HL-60 (cell line): ENCODE data around the gene VPS25.
A peak's percentile ranks its signal among the peaks of the same experiment; 100 is the strongest.

Experiments used
- DNase-seq, 2 experiments: peaks; one replicate each; pipeline ENCODE4 v3.0.0-alpha.2; 2010 to 2020; ENCODE audit warnings: low read depth in 1 of 2, low spot score in 1 of 2
- H3K27ac ChIP-seq: fragments of 250-450 bp; sonication (Bioruptor Pico); replicated peaks from 2 replicates; pipeline ENCODE4 v1.5.1; 2020; ENCODE audit warnings: mild to moderate bottlenecking, moderate library complexity
- H3K27me3 ChIP-seq: fragments of 250-450 bp; sonication (Bioruptor Pico); 2 replicates; pipeline ENCODE4 v1.5.1; 2021; ENCODE audit warnings: mild to moderate bottlenecking, moderate library complexity; ENCODE audit not compliant: insufficient read depth, poor library complexity, severe bottlenecking
- H3K4me3 ChIP-seq: replicated peaks from 2 replicates; pipeline ENCODE4 v1.5.1; 2011; ENCODE audit warnings: mild to moderate bottlenecking, control low read depth, low read length; ENCODE audit not compliant: insufficient read depth
- GABPA ChIP-seq: IDR thresholded peaks from 2 replicates; pipeline ENCODE4 v1.6.1; 2012; ENCODE audit warnings: low read depth
- POLR2AphosphoS5 ChIP-seq: IDR thresholded peaks from 2 replicates; pipeline ENCODE4 v1.6.1; 2012; ENCODE audit warnings: low read depth
- SPI1 ChIP-seq: IDR thresholded peaks from 2 replicates; pipeline ENCODE4 v1.6.1; 2012; ENCODE audit warnings: low read depth, mild to moderate bottlenecking, borderline replicate concordance
- TF ChIP-seq, protein P1 (sequence below): IDR thresholded peaks from 2 replicates; pipeline ENCODE4 v1.6.1; 2012; ENCODE audit warnings: low read depth; ENCODE audit not compliant: insufficient replicate concordance
- TF ChIP-seq, protein P2 (sequence below): IDR thresholded peaks from one replicate; pipeline ENCODE4 v1.5.1; 2011; ENCODE audit warnings: low read length, control low read depth, inconsistent platforms; ENCODE audit not compliant: insufficient read depth

The VPS25 gene

DNA sequence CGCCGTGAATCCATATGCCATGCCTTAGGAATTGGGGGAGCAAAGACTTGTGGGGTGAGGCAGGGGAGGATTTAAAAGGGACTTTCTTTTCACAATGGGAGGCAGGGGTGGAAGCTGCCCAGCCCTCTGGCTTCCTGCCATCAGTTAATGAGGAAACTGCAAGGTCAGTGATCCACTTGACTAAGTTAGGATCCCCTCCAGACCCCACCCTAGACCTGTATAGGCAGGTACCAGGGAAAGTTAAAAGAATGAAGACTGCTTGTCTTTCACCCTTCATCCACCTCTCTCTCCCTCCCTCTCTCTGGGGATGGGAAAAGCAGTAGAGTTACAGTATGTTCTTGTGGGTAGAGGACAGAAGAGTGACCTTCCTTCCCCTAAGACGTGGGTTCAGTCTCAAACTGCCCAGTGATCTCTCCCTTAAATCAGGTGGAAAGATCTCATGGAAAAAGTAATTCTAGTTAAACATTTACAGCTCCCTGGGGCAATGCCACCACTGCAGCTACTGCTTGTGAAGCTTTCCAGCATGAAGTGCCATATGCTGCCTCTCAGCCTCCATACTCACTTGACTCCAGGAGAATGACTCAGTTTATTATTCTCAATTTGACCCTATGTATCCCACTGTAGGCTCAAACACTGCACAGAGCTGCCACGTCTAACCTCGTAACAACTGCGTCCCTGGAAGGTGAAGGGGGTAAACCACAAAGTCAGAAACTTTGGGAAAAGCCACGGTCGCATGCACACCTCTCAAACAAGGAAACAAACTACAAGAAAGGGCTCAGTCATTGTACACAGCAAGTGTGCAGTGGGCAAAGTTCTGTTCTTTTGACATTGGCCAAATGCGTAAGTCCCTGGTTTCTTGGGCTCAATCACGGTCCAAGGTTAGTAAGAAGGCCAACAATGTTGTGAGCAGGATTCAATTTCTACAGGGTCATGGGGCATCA is 24.1 kb downstream of the VPS25 start:
- Histone ChIP-seq H3K4me3 (peak overlapping the region; percentile 96), H3K27ac (no peak overlapping the region), H3K27me3 (no peaks in the 10 kb centered on the region)
- no peak for DNase-seq
- TF ChIP-seq GABPA (no peak), POLR2AphosphoS5 (no peak), SPI1 (no peak)
- TF ChIP-seq, protein P1, sequence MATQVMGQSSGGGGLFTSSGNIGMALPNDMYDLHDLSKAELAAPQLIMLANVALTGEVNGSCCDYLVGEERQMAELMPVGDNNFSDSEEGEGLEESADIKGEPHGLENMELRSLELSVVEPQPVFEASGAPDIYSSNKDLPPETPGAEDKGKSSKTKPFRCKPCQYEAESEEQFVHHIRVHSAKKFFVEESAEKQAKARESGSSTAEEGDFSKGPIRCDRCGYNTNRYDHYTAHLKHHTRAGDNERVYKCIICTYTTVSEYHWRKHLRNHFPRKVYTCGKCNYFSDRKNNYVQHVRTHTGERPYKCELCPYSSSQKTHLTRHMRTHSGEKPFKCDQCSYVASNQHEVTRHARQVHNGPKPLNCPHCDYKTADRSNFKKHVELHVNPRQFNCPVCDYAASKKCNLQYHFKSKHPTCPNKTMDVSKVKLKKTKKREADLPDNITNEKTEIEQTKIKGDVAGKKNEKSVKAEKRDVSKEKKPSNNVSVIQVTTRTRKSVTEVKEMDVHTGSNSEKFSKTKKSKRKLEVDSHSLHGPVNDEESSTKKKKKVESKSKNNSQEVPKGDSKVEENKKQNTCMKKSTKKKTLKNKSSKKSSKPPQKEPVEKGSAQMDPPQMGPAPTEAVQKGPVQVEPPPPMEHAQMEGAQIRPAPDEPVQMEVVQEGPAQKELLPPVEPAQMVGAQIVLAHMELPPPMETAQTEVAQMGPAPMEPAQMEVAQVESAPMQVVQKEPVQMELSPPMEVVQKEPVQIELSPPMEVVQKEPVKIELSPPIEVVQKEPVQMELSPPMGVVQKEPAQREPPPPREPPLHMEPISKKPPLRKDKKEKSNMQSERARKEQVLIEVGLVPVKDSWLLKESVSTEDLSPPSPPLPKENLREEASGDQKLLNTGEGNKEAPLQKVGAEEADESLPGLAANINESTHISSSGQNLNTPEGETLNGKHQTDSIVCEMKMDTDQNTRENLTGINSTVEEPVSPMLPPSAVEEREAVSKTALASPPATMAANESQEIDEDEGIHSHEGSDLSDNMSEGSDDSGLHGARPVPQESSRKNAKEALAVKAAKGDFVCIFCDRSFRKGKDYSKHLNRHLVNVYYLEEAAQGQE, result no peak
- TF ChIP-seq, protein P2, sequence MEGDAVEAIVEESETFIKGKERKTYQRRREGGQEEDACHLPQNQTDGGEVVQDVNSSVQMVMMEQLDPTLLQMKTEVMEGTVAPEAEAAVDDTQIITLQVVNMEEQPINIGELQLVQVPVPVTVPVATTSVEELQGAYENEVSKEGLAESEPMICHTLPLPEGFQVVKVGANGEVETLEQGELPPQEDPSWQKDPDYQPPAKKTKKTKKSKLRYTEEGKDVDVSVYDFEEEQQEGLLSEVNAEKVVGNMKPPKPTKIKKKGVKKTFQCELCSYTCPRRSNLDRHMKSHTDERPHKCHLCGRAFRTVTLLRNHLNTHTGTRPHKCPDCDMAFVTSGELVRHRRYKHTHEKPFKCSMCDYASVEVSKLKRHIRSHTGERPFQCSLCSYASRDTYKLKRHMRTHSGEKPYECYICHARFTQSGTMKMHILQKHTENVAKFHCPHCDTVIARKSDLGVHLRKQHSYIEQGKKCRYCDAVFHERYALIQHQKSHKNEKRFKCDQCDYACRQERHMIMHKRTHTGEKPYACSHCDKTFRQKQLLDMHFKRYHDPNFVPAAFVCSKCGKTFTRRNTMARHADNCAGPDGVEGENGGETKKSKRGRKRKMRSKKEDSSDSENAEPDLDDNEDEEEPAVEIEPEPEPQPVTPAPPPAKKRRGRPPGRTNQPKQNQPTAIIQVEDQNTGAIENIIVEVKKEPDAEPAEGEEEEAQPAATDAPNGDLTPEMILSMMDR, result no peak

DNA sequence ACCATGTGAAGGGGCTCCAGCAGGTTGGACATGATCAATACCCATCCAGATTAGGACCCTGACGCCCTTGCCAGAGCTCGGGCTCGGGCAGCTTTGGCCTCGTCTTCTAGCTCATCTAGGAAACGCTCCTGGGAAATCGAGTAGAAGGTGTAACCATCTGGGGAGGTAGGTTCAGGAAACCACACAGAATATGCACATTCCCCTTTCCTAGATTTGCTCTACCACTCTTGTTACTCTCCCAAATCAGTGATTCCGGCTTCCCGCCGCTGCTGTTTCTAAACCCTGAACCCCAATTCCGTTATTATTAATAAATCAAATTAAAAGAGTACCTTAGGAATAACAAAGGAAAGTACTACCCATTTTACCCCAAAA is 24.7 kb downstream of the VPS25 start:
- H3K4me3 ChIP-seq, result peak overlapping the region; percentile 96
- TF ChIP-seq POLR2AphosphoS5 (no peak), GABPA (no peak), SPI1 (no peak)
- TF ChIP-seq, protein P2, result no peak
- TF ChIP-seq, protein P1, result no peak
- peak overlapping the region; percentile 60 for H3K27ac ChIP-seq
- DNase-seq, result no peak
- no peaks in the 10 kb centered on the region for H3K27me3 ChIP-seq

DNA sequence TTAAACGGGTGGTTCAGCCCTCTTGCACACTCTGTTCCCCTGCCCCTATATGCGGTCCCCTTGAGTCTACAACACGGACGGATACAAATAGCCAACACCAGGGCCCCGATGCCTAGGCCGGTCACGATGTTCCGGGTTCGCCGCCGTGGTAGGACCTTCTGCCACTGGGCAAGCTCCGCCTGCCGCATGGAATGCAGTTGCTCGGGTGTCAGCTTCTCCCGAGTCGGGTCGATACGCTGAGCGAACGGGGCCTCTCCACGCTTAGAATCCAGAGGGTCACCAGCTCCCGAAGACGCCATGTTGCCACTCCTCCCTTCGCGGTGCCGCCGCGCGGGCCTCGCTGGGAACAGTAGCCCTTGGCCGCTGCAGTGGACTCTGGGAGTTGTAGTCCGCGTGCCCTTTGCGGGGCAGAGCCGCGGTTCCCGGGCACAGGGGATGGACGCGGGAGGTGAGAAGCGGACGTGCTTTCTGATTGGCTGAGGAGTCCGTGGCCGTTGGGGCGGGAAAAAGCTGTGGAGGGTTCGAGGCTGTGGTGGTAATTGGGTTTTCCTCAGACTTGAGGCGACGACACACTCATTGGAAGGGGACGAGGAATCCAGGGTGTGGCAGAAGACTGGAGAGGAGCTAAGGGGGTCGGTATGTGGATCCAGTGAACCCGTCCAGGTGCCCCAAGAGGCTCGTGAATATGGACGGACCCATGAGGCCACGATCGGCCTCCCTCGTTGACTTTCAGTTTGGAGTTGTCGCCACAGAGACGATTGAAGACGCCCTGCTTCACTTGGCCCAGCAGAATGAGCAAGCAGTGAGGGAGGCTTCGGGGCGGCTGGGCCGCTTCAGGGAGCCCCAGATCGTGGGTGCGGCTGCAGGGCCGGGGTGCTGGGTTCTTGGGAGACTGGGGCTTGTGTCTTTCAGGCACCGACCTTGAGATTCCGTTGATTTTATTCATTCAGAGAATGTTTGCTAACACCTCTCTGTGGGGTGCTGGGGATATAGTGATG is 25.4 kb downstream of the VPS25 start, which contains the start of the genes CNTD1 and COA3:
TSS of gene CNTD1 (plus strand) at position 479 of the 998 bp plus-strand sequence. CDS start at position 686, 207 bp downstream.
TSS of gene COA3 (minus strand) at position 322 of the 998 bp plus-strand sequence. CDS start at position 299, 23 bp downstream.
- DNase-seq, result peak; percentile 62 to 90
- Histone ChIP-seq H3K4me3 (peak within 1 kb of the TSS; percentile 96), H3K27ac (peak within 1 kb of the TSS; percentile 60), H3K27me3 (no peaks in the 10 kb centered on the region)
- TF ChIP-seq, protein P2, result no peak
- TF ChIP-seq GABPA (no peak), SPI1 (no peak), POLR2AphosphoS5 (peak; percentile 25; the same call in 1 of the 2 replicates)
- TF ChIP-seq, protein P1, result no peak
